HepG2 (cell line): ENCODE measurements around the gene MOV10L1. TPM values are rescaled to one million over a fixed set of nuclear protein-coding genes. Genes with fewer than 3 reads are reported as not detected.

Source experiments
- ATAC-seq: fragments of 200-7000 bp; cut with Tn5 transposase; 3 replicates; pipeline ENCODE4 v1.9.1; 2020; ENCODE audit warnings: mild to moderate bottlenecking, moderate library complexity
- BruUV-seq: library from RNA; stranded (reverse); fragments of 400-500 nt; replicated peaks from 2 replicates; lab custom pipeline; 2021; lab: Mats Ljungman, UMichigan
- CTCF ChIA-PET: fragments of 300-600 bp; formaldehyde crosslinking; extraction: SDS; loops from one replicate; lab custom pipeline; 2021; ENCODE audit warnings: low total read pairs, inconsistent platforms, low intra/inter-chr PET ratio; lab: Yijun Ruan, JAX
- POLR2A ChIA-PET: fragments of 350-600 bp; sonication (Branson Sonifier 250); formaldehyde crosslinking; loops from one replicate; lab custom pipeline; 2020; ENCODE audit warnings: antibody characterized with exemption, inconsistent platforms; lab: Yijun Ruan, JAX
- DNase-seq: peaks from one replicate; pipeline ENCODE4 v3.0.0-alpha.2; 2015; ENCODE audit warnings: low spot score
- FAIRE-seq: peaks from 3 replicates; lab custom pipeline; 2011; peaks lifted over from hg19 to GRCh38; lab: Jason Lieb, UNC
- H2AFZ ChIP-seq: one replicate; pipeline ENCODE4 v1.6.1; 2011; ENCODE audit warnings: low read length, inconsistent platforms
- H3K27ac ChIP-seq: fragments of 300-600 bp; 3 replicates; pipeline ENCODE4 v1.8.0; 2011; ENCODE audit warnings: mixed run types, mild to moderate bottlenecking, mixed read lengths, low read length, inconsistent platforms; ENCODE audit not compliant: insufficient read depth; ENCODE audit errors: extremely low read length
- H3K27me3 ChIP-seq, 2 experiments: fragments of 200-600 bp in 1 of 2; 2 replicates in 1 of 2; 3 replicates in 1 of 2; pipeline versions ENCODE4 v1.6.0 to v1.8.0; 2011; ENCODE audit warnings: low read length in 2 of 2, mild to moderate bottlenecking in 2 of 2, moderate library complexity in 2 of 2, inconsistent platforms in 1 of 2; ENCODE audit not compliant: insufficient read depth in 2 of 2, control insufficient read depth in 1 of 2
- H3K36me3 ChIP-seq, 2 experiments: fragments of 200-600 bp in 1 of 2; replicated peaks in 1 of 2; 2 replicates in 1 of 2; 3 replicates in 1 of 2; pipeline versions ENCODE4 v1.5.1 to v1.8.0; 2011; ENCODE audit warnings: low read length in 2 of 2, inconsistent platforms in 1 of 2; ENCODE audit not compliant: insufficient read depth in 2 of 2, control insufficient read depth in 1 of 2
- H3K4me1 ChIP-seq: 2 replicates; pipeline ENCODE4 v1.5.1; 2012; ENCODE audit warnings: low read length, inconsistent platforms; ENCODE audit not compliant: insufficient read depth
- H3K4me2 ChIP-seq: 2 replicates; pipeline ENCODE4 v1.6.0; 2011; ENCODE audit warnings: low read depth, low read length, inconsistent platforms
- H3K4me3 ChIP-seq, 3 experiments: fragments of 200-600 bp in 1 of 3; sonication (generic), shearing (Covaris generic) in 1 of 3; replicated peaks in 1 of 3; 2 replicates each; pipeline ENCODE4 v1.5.1; 2011 to 2016; ENCODE audit warnings: low read length in 3 of 3, inconsistent platforms in 2 of 3, low read depth in 2 of 3, mild to moderate bottlenecking in 2 of 3, control low read depth in 1 of 3, mixed read lengths in 1 of 3; ENCODE audit not compliant: insufficient read depth in 1 of 3
- H3K79me2 ChIP-seq: one replicate; pipeline ENCODE4 v1.6.1; 2011; ENCODE audit warnings: low read length, inconsistent platforms; ENCODE audit not compliant: insufficient read depth
- H3K9ac ChIP-seq: 2 replicates; pipeline ENCODE4 v1.6.0; 2011; ENCODE audit warnings: mild to moderate bottlenecking, low read depth, low read length, inconsistent platforms; ENCODE audit not compliant: insufficient read depth
- H3K9me3 ChIP-seq: 2 replicates; pipeline ENCODE4 v1.5.1; 2012; ENCODE audit warnings: mild to moderate bottlenecking, low read length
- H4K20me1 ChIP-seq: 2 replicates; pipeline ENCODE4 v1.6.0; 2011; ENCODE audit warnings: inconsistent platforms, mild to moderate bottlenecking, low read length, moderate library complexity; ENCODE audit not compliant: insufficient read depth
- FOSL2 ChIP-seq: sonication (generic); formaldehyde crosslinking; IDR thresholded peaks from 2 replicates; pipeline ENCODE4 v1.4.0; 2020; ENCODE audit warnings: missing genetic modification reagents
- HDAC1 ChIP-seq: sonication (generic); formaldehyde crosslinking; IDR thresholded peaks from 2 replicates; pipeline ENCODE4 v1.5.1; 2020; ENCODE audit warnings: mild to moderate bottlenecking, missing genetic modification reagents
- HMGA1 ChIP-seq: sonication (generic); formaldehyde crosslinking; conservative IDR thresholded peaks from 2 replicates; pipeline ENCODE4 v1.4.0; 2020; ENCODE audit warnings: missing genetic modification reagents
- JUND ChIP-seq: sonication (generic); formaldehyde crosslinking; IDR thresholded peaks from 2 replicates; pipeline ENCODE4 v1.8.0; 2022; ENCODE audit warnings: mild to moderate bottlenecking, missing genetic modification reagents
- MEIS2 ChIP-seq: sonication (generic); formaldehyde crosslinking; IDR thresholded peaks from 2 replicates; pipeline ENCODE4 v1.9.0; 2021; ENCODE audit warnings: mild to moderate bottlenecking, missing genetic modification reagents
- NR2C2 ChIP-seq: sonication (generic); formaldehyde crosslinking; IDR thresholded peaks from 2 replicates; pipeline ENCODE4 v1.4.0; 2020; ENCODE audit warnings: missing genetic modification reagents, mild to moderate bottlenecking, moderate library complexity, borderline replicate concordance
- RARA ChIP-seq: IDR thresholded peaks from 2 replicates; pipeline ENCODE4 v1.6.1; 2016; ENCODE audit warnings: missing genetic modification reagents, missing compliant biosample characterization
- ZNF143 ChIP-seq: sonication (generic); formaldehyde crosslinking; IDR thresholded peaks from 2 replicates; pipeline ENCODE4 v1.4.0; 2020; ENCODE audit warnings: missing genetic modification reagents
- ZNF329 ChIP-seq: sonication (generic); formaldehyde crosslinking; IDR thresholded peaks from 2 replicates; pipeline ENCODE4 v1.9.0; 2021; ENCODE audit warnings: low read depth, mild to moderate bottlenecking, missing genetic modification reagents
- ZNF75D ChIP-seq: sonication (generic); formaldehyde crosslinking; IDR thresholded peaks from 2 replicates; pipeline ENCODE4 v1.8.1; 2023; ENCODE audit warnings: missing genetic modification reagents, mild to moderate bottlenecking, borderline replicate concordance
- ZNF891 ChIP-seq: sonication (generic); formaldehyde crosslinking; IDR thresholded peaks from 2 replicates; pipeline ENCODE4 v1.5.0; 2020; ENCODE audit warnings: mild to moderate bottlenecking, missing genetic modification reagents
- WGBS: methylation state at CpG from one replicate; pipeline ENCODE4 v1.1.6; 2017; ENCODE audit warnings: low lambda C conversion rate; 5-methylcytosine and 5-hydroxymethylcytosine counted together
- in situ Hi-C: cut with HindIII; loops from 2 replicates; pipeline ENCODE4 v1.10.0; 2017; ENCODE audit warnings: low pct_unique_long_range_greater_than_20kb; ENCODE audit not compliant: extremely low pct_ligation_motif_present
- intact Hi-C: fragments of 100-400 bp; cut with micrococcal nuclease; formaldehyde crosslinking; loops from one replicate; pipeline ENCODE4 v1.10.0; 2022; ENCODE audit not compliant: unreplicated experiment
- polyA plus RNA-seq, 8 experiments: library from polyadenylated mRNA; depleted of rRNA in 3 of 8; stranded (reverse) in 7 of 8; unstranded in 1 of 8; fragments of >200 nt; fragmentation: Illumina TruSeq in 4 of 8; extraction: Trizol in 4 of 8; gene quantifications; 2 replicates each; pipeline versions ENCODE4 v1.2.1 to v1.2.3, GENCODE V29; 2011 to 2016; ENCODE audit warnings: low read depth in 4 of 8, missing spikeins in 1 of 8, mixed read lengths in 1 of 8; ENCODE audit not compliant: insufficient read depth in 1 of 8
- total RNA-seq, 5 experiments: library from RNA; depleted of rRNA; stranded (reverse); fragments of >200 nt; fragmentation: Illumina TruSeq; extraction: Trizol; gene quantifications; 2 replicates each; pipeline ENCODE4 v1.2.3, GENCODE V29; 2016; ENCODE audit warnings: low read depth in 1 of 5
- TF ChIP-seq, protein P1 (sequence below): sonication (generic); formaldehyde crosslinking; IDR thresholded peaks from 2 replicates; pipeline ENCODE4 v1.5.1; 2020; ENCODE audit warnings: missing genetic modification reagents, mild to moderate bottlenecking, borderline replicate concordance
- TF ChIP-seq, protein P2 (sequence below): sonication (generic); formaldehyde crosslinking; IDR thresholded peaks from 2 replicates; pipeline ENCODE4 v1.5.1; 2020; ENCODE audit warnings: mild to moderate bottlenecking, moderate library complexity, missing genetic modification reagents
- TF ChIP-seq, protein P3 (sequence below): sonication (generic); formaldehyde crosslinking; IDR thresholded peaks from 2 replicates; pipeline ENCODE4 v1.4.0; 2020; ENCODE audit warnings: missing genetic modification reagents, mild to moderate bottlenecking, borderline replicate concordance

The MOV10L1 gene
- total and polyA plus RNA-seq, 2 of the 13 experiments (the other 11 are each of a cell fraction or from before 2014, with no cell fraction given): 0.11 to 0.12 TPM

GRCh38 chr22:50082961-50083461 lies 6.8 kb upstream of the MOV10L1 start:
- H3K4me2 ChIP-seq: peak overlapping the region; percentile 61
- H2AFZ ChIP-seq: no peak overlapping the region
- peak; percentile 44 for DNase-seq
- no peak overlapping the region for H3K9ac ChIP-seq
- WGBS: 2% methylated on average over 8 of the region's 21 CpGs
- H4K20me1 ChIP-seq: no peaks in the 10 kb centered on the region
- no peaks in the 10 kb centered on the region for H3K79me2 ChIP-seq
- peaks cover 3 to 53% of the 10 kb centered on the region in 2 experiments; a peak in 4 of 5 replicates for H3K27me3 ChIP-seq
- no peak for FAIRE-seq
- peak; percentile 82 for ATAC-seq
- in situ Hi-C loops (no loop called here), intact Hi-C loops (no loop called here)
- H3K9me3 ChIP-seq: no peaks in the 10 kb centered on the region
- H3K4me1 ChIP-seq: peaks cover 17% of the 10 kb centered on the region
- no TSS peak for BruUV-seq
- no peak overlapping the region for H3K27ac ChIP-seq
- peak overlapping the region in 1 of 3 experiments; percentile 40; a peak in 2 of 6 replicates for H3K4me3 ChIP-seq
- POLR2A ChIA-PET: no interaction called here
- no peaks in the 10 kb centered on the region for H3K36me3 ChIP-seq
- CTCF ChIA-PET: no interaction called here
- TF ChIP-seq, protein P1, sequence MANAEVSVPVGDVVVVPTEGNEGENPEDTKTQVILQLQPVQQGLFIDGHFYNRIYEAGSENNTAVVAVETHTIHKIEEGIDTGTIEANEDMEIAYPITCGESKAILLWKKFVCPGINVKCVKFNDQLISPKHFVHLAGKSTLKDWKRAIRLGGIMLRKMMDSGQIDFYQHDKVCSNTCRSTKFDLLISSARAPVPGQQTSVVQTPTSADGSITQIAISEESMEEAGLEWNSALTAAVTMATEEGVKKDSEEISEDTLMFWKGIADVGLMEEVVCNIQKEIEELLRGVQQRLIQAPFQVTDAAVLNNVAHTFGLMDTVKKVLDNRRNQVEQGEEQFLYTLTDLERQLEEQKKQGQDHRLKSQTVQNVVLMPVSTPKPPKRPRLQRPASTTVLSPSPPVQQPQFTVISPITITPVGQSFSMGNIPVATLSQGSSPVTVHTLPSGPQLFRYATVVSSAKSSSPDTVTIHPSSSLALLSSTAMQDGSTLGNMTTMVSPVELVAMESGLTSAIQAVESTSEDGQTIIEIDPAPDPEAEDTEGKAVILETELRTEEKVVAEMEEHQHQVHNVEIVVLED (CRISPR knock-in tag): no peak
- peak; percentile 92 for TF ChIP-seq FOSL2 (CRISPR knock-in tag)
- TF ChIP-seq ZNF75D: no peak
- no peak for TF ChIP-seq ZNF891
- peak; percentile 34; the same call in 1 of the 2 replicates for TF ChIP-seq RARA (CRISPR knock-in tag)
- TF ChIP-seq, protein P2, sequence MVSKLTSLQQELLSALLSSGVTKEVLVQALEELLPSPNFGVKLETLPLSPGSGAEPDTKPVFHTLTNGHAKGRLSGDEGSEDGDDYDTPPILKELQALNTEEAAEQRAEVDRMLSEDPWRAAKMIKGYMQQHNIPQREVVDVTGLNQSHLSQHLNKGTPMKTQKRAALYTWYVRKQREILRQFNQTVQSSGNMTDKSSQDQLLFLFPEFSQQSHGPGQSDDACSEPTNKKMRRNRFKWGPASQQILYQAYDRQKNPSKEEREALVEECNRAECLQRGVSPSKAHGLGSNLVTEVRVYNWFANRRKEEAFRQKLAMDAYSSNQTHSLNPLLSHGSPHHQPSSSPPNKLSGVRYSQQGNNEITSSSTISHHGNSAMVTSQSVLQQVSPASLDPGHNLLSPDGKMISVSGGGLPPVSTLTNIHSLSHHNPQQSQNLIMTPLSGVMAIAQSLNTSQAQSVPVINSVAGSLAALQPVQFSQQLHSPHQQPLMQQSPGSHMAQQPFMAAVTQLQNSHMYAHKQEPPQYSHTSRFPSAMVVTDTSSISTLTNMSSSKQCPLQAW (CRISPR knock-in tag): peak; percentile 33; the same call in 1 of the 2 replicates
- TF ChIP-seq, protein P3, sequence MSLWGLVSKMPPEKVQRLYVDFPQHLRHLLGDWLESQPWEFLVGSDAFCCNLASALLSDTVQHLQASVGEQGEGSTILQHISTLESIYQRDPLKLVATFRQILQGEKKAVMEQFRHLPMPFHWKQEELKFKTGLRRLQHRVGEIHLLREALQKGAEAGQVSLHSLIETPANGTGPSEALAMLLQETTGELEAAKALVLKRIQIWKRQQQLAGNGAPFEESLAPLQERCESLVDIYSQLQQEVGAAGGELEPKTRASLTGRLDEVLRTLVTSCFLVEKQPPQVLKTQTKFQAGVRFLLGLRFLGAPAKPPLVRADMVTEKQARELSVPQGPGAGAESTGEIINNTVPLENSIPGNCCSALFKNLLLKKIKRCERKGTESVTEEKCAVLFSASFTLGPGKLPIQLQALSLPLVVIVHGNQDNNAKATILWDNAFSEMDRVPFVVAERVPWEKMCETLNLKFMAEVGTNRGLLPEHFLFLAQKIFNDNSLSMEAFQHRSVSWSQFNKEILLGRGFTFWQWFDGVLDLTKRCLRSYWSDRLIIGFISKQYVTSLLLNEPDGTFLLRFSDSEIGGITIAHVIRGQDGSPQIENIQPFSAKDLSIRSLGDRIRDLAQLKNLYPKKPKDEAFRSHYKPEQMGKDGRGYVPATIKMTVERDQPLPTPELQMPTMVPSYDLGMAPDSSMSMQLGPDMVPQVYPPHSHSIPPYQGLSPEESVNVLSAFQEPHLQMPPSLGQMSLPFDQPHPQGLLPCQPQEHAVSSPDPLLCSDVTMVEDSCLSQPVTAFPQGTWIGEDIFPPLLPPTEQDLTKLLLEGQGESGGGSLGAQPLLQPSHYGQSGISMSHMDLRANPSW: no peak
- TF ChIP-seq JUND (CRISPR knock-in tag): 0 out of 2 replicates have a peak, but pooled peaks have one; percentile 48
- TF ChIP-seq HDAC1 (CRISPR knock-in tag): peak; percentile 11; the same call in 1 of the 2 replicates
- TF ChIP-seq ZNF329: peak; percentile 53; the same call in 1 of the 2 replicates
- peak; percentile 49; the same call in 1 of the 2 replicates for TF ChIP-seq MEIS2
- 0 out of 2 replicates have a peak, but pooled peaks have one; percentile 36 for TF ChIP-seq ZNF143
- no peak for TF ChIP-seq HMGA1 (CRISPR knock-in tag)
- TF ChIP-seq NR2C2: peak; percentile 49
